ENCODE measurements around the gene RHOD. TPM values are rescaled to one million over a fixed set of nuclear protein-coding genes. Genes with fewer than 3 reads are reported as not detected.
A peak's percentile ranks its signal among the peaks of the same experiment; 100 is the strongest.

The RHOD gene
- total and polyA plus RNA-seq, 2 of the 8 experiments (the other 6 are each of a cell fraction or from before 2014, with no cell fraction given): 12.1 to 17.6 TPM

DNA sequence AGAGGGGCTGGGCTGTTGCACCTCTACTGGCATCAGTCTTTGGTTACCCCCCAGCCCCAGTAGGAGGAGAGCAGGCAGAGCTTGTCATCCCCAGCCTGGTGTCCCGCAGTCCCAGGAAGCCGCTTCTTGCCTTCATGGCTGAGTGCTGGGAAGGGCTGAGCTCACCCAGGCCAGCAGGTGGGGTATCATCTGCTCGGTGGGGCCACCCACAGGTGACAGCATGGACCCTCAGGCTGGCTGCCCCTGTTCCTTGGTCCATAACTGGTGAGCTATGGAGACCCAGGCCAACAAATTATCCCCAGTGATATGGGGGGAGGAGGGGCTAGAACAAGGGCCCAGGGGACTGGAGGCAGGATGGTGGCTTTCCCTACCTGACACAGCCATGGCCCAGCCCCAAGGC, 6.5 kb upstream of the RHOD start:
- no peak overlapping the region for H2AK5ac ChIP-seq (ENCODE audit: low read depth, low read length)
- H4K8ac ChIP-seq (ENCODE audit: extremely low read depth, insufficient read depth, low read length): no peak overlapping the region; the same call in 1 of the 2 replicates
- H3K9me3 ChIP-seq (ENCODE audit: insufficient read depth in 2 of 2, low read depth in 1 of 2, low read length in 1 of 2): no peaks in the 10 kb centered on the region
- H3K9ac ChIP-seq (replicated peaks in 1 of 4; ENCODE audit: extremely low read depth in 1 of 4, low read depth in 3 of 4, low read length in 3 of 4): no peak overlapping the region
- no peaks in the 10 kb centered on the region for H3K23me2 ChIP-seq (ENCODE audit: low read depth, low read length)
- H3K4ac ChIP-seq (replicated peaks; ENCODE audit: insufficient read length, low read depth, low read length): no peak overlapping the region
- FAIRE-seq: no peak
- TF ChIP-seq CBX8 (IDR thresholded peaks at IDR 0.05; ENCODE audit: borderline replicate concordance, low read depth, low read length) (no peak), ZNF274 (IDR thresholded peaks at IDR 0.05; ENCODE audit: borderline replicate concordance, extremely low read depth, low read length) (no peak), HDAC2 (IDR thresholded peaks at IDR 0.05; ENCODE audit: borderline replicate concordance in 1 of 2, low read depth in 2 of 2, low read length in 2 of 2) (no peak)
- TF ChIP-seq, protein P1, sequence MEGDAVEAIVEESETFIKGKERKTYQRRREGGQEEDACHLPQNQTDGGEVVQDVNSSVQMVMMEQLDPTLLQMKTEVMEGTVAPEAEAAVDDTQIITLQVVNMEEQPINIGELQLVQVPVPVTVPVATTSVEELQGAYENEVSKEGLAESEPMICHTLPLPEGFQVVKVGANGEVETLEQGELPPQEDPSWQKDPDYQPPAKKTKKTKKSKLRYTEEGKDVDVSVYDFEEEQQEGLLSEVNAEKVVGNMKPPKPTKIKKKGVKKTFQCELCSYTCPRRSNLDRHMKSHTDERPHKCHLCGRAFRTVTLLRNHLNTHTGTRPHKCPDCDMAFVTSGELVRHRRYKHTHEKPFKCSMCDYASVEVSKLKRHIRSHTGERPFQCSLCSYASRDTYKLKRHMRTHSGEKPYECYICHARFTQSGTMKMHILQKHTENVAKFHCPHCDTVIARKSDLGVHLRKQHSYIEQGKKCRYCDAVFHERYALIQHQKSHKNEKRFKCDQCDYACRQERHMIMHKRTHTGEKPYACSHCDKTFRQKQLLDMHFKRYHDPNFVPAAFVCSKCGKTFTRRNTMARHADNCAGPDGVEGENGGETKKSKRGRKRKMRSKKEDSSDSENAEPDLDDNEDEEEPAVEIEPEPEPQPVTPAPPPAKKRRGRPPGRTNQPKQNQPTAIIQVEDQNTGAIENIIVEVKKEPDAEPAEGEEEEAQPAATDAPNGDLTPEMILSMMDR (IDR thresholded peaks at IDR 0.05; ENCODE audit: control extremely low read depth in 1 of 3, insufficient read depth in 1 of 3, low read depth in 1 of 3, low read length in 3 of 3): peak; percentile 34 to 74 (median 50)
- ChIA-PET CTCF (ENCODE audit: partially characterized antibody) (interaction anchor here (0.9 to 2.1 kb wide), 5 partner anchors 13 to 213 kb away, joined by 3 to 7 read pairs (median 4); no protein-coding TSS in a partner anchor), POLR2A (ENCODE audit: partially characterized antibody) (no interaction called here)
- no peak overlapping the region for H4K91ac ChIP-seq (replicated peaks; ENCODE audit: insufficient read length, low read length)
- no peaks in the 10 kb centered on the region for H3K79me1 ChIP-seq (ENCODE audit: low read depth, low read length)
- no peak overlapping the region; the same call in 1 of the 2 replicates for H2BK5ac ChIP-seq (ENCODE audit: low read depth, low read length)
- H3K4me1 ChIP-seq (replicated peaks in 1 of 4; ENCODE audit: control insufficient read depth in 3 of 4, insufficient read depth in 4 of 4, low read length in 3 of 4): peaks cover 0 to 13% (median 5%) of the 10 kb centered on the region in 4 experiments; a peak in 6 of 7 replicates
- no peaks in the 10 kb centered on the region for H3K79me2 ChIP-seq (ENCODE audit: control insufficient read depth in 1 of 2, insufficient read depth in 2 of 2, low read length in 2 of 2)
- H2BK120ac ChIP-seq (replicated peaks; ENCODE audit: low read depth, low read length): no peak overlapping the region
- H3K27ac ChIP-seq (ENCODE audit: low read depth, low read length): no peak overlapping the region
- H3K18ac ChIP-seq (ENCODE audit: extremely low read depth, low read length): no peak overlapping the region
- 83% methylated on average over 3 of the region's 3 CpGs; no CpG with 5 or more reads in 1 of the 2 experiments for WGBS, 2 experiments (ENCODE audit: extremely low coverage in 1 of 2, insufficient coverage in 1 of 2, insufficient read length in 1 of 2, insufficient replicate concordance in 2 of 2, low coverage in 1 of 2, low lambda C conversion rate in 2 of 2, missing lambda C conversion rate in 1 of 2)
- no peaks in the 10 kb centered on the region for H3K36me3 ChIP-seq (ENCODE audit: control insufficient read depth in 2 of 4, insufficient read depth in 4 of 4, low read length in 3 of 4)
- no peaks in the 10 kb centered on the region for H3K27me3 ChIP-seq (replicated peaks in 1 of 4; ENCODE audit: control insufficient read depth in 3 of 4, extremely low read depth in 1 of 4, insufficient read depth in 3 of 4, low read length in 3 of 4)
- no peak overlapping the region for H2BK12ac ChIP-seq (ENCODE audit: low read depth, low read length)
- H4K20me1 ChIP-seq (replicated peaks in 1 of 2; ENCODE audit: control insufficient read depth in 1 of 2, insufficient read depth in 2 of 2, low read length in 2 of 2): no peaks in the 10 kb centered on the region
- no peak overlapping the region for H3K4me2 ChIP-seq (ENCODE audit: insufficient read depth in 1 of 2, low read depth in 2 of 2, low read length in 2 of 2)
- H3K56ac ChIP-seq (replicated peaks; ENCODE audit: insufficient read length, low read depth, low read length): no peak overlapping the region
- no peak overlapping the region for H2BK15ac ChIP-seq (ENCODE audit: low read length)
- H2AFZ ChIP-seq (ENCODE audit: low read length): no peak overlapping the region
- H4K5ac ChIP-seq (ENCODE audit: insufficient read length, low read depth, low read length): no peak overlapping the region
- H3K14ac ChIP-seq (ENCODE audit: insufficient read length): no peak overlapping the region
- DNase-seq (ENCODE audit: low read depth in 1 of 2, low spot score in 2 of 2): no peak
- no peak overlapping the region for H2BK20ac ChIP-seq (ENCODE audit: low read length)
- H3K4me3 ChIP-seq (ENCODE audit: extremely low read depth in 1 of 4, insufficient read depth in 2 of 4, low read depth in 3 of 4, low read length in 4 of 4): no peak overlapping the region
- no peak overlapping the region for H3K23ac ChIP-seq (ENCODE audit: insufficient read length)

Measured in H1 (cell line).